ENCODE data around the gene ATG3.

The ATG3 gene

DNA sequence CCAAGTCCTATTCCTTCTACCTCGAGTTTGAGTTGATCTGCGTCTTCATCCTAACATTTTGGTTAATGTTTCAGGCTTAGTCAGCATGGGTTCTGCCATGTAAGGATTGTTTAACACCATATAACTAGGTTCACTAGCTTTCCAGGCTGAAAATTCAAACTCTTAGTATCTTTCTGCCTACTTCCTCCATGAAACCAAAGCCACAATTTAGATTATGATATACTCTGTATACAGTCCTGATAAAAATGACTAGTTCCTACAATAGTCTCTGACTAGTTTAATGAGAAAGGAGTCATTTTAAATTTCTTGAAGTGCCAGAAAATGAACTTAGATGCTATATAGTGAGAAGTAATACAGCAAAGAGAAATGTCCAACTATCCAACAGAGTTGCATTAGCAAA, 55.9 kb downstream of the ATG3 start:
- Histone ChIP-seq H3K27me3 (no peaks in the 10 kb centered on the region), H3K36me3 (no peaks in the 10 kb centered on the region), H3K27ac (no peak overlapping the region), H3K4me1 (peaks cover 0 to 8% (median 0%) of the 10 kb centered on the region in 4 donors), H3K9me3 (no peaks in the 10 kb centered on the region), H3K4me3 (no peak overlapping the region)
- no peak for DNase-seq
- TF ChIP-seq, protein P1, sequence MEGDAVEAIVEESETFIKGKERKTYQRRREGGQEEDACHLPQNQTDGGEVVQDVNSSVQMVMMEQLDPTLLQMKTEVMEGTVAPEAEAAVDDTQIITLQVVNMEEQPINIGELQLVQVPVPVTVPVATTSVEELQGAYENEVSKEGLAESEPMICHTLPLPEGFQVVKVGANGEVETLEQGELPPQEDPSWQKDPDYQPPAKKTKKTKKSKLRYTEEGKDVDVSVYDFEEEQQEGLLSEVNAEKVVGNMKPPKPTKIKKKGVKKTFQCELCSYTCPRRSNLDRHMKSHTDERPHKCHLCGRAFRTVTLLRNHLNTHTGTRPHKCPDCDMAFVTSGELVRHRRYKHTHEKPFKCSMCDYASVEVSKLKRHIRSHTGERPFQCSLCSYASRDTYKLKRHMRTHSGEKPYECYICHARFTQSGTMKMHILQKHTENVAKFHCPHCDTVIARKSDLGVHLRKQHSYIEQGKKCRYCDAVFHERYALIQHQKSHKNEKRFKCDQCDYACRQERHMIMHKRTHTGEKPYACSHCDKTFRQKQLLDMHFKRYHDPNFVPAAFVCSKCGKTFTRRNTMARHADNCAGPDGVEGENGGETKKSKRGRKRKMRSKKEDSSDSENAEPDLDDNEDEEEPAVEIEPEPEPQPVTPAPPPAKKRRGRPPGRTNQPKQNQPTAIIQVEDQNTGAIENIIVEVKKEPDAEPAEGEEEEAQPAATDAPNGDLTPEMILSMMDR (IDR thresholded peaks at IDR 0.05): no peak
- intact Hi-C loops (cut with DNase I; ENCODE audit: low total_unique reads): no loop called here

DNA sequence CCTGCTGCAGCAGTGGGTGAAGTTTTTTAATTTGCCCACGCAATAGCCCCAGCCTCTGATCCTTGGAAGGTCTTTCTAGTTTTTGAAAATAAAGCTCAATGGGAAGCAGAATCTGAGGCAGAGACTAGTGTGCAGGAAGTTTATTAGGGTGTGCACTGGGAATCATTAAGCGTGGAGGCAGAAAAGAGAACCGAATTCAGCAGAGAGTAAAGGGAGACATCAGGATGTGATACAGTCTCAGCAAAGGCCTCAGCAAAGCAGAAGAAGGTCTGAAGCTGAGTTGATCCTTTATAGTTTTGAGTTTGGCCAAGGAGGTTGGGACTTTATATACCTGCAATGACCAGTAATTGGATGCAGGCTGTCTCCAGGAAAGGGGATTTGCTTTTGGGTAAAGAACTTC, 57.6 kb downstream of the ATG3 start:
- H3K9me3 ChIP-seq: no peaks in the 10 kb centered on the region
- TF ChIP-seq, protein P1 (IDR thresholded peaks at IDR 0.05): no peak
- H3K4me1 ChIP-seq: peaks cover 0 to 4% (median 0%) of the 10 kb centered on the region in 4 donors
- no peak overlapping the region for H3K4me3 ChIP-seq
- H3K27ac ChIP-seq: no peak overlapping the region
- intact Hi-C loops (cut with DNase I; ENCODE audit: low total_unique reads): no loop called here
- H3K36me3 ChIP-seq: no peaks in the 10 kb centered on the region
- H3K27me3 ChIP-seq: no peaks in the 10 kb centered on the region
- DNase-seq: no peak

- TF ChIP-seq, protein P1 (IDR thresholded peaks at IDR 0.05): no peak
- DNase-seq: no peak
- H3K4me1 ChIP-seq: no peaks in the 10 kb centered on the region
- H3K4me3 ChIP-seq: no peak overlapping the region
- H3K9me3 ChIP-seq: no peaks in the 10 kb centered on the region
- H3K27ac ChIP-seq: no peak overlapping the region
- H3K36me3 ChIP-seq: no peaks in the 10 kb centered on the region
- no peaks in the 10 kb centered on the region for H3K27me3 ChIP-seq
- intact Hi-C loops (cut with DNase I; ENCODE audit: low total_unique reads): no loop called here
These were observed 58.3 kb downstream of the ATG3 start for GRCh38 chr3:112503304-112503972.

DNA sequence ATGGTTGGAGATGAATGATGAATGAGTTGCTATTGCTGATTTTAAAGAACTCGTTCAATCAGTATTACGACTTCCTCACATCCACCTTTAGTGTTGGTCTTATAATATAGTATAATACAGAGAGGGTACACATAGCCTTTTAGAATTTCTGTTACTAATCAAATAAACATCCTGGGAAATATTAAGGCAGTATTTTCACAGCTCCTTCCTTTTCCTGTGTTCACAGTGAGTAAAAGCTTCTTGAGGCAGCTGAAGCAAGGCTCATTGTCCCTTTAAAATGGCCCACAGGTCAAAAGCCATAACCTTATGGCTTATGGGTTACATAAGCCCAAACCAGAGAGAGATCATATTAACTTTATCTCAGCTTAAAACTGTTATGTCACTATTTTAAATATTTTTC, 61.1 kb downstream of the ATG3 start:
- DNase-seq: no peak
- Histone ChIP-seq H3K4me3 (no peak overlapping the region), H3K4me1 (no peaks in the 10 kb centered on the region), H3K9me3 (no peaks in the 10 kb centered on the region), H3K36me3 (no peaks in the 10 kb centered on the region), H3K27me3 (no peaks in the 10 kb centered on the region), H3K27ac (no peak overlapping the region)
- TF ChIP-seq, protein P1 (IDR thresholded peaks at IDR 0.05): no peak
- intact Hi-C loops (cut with DNase I; ENCODE audit: low total_unique reads): no loop called here

DNA sequence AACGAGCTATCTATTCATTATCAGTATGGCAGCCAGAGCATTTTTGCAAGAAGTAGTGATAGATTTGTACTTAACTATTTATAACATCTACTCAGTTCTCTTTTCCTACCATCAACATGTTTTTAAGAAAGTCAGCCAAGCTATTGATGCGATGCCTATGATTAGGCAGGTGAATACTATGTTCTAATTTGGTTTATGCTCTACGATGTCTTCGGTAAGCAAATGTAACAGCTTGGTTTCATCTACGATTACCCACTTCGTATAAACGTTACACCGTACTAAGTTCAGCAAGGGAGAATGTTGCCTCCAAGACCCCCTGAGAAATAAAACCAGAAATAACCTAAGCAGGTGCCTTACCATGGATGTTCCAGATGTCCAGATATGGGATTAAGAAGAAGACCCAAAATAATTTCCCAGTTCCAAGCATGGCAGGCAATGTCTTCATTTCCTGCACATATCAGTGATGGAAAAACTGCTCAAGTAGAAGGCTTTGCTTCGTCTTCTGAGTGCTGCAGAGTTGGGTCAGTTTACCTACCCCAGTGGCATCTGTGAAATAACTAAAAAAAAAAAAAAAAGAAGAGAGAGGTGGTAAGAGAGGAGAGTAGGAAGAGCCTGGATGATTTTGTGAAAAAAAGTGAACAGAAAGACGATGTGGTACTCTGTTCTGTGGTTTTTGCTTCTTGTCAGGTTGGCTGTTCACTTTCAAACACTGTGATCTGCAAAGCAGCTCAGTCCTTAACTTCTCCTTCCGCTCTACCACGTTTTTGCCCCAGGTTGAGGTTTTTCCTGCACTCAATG, 62.6 kb downstream of the ATG3 start, which contains the start of gene BTLA:
Gene BTLA (minus strand): TSS at position 559 of the 798 bp plus-strand sequence. CDS start 114 bp downstream, at position 445.
- Histone ChIP-seq H3K4me1 (no peaks in the 10 kb centered on the region), H3K4me3 (no peak within 1 kb of the TSS), H3K27ac (no peak within 1 kb of the TSS), H3K9me3 (peaks cover 0 to 3% (median 0%) of the 10 kb centered on the region in 3 donors), H3K27me3 (no peaks in the 10 kb centered on the region), H3K36me3 (no peaks in the 10 kb centered on the region)
- TF ChIP-seq, protein P1 (IDR thresholded peaks at IDR 0.05): no peak
- intact Hi-C loops (cut with DNase I; ENCODE audit: low total_unique reads): no loop called here
- no peak for DNase-seq
